Suprapubic skin (tissue), 4 donors: ENCODE measurements around the gene TNFRSF19. TPM values are rescaled to one million over a fixed set of nuclear protein-coding genes. Genes with fewer than 3 reads are reported as not detected.

Experiments
- DNase-seq, 2 donors: peaks; one replicate each; pipeline ENCODE4 v3.0.0-alpha.2; 2019; ENCODE audit warnings: low spot score in 2 of 2
- H3K27ac ChIP-seq: fragments of 200-600 bp; sonication (generic); one replicate; pipeline ENCODE4 v1.5.1; 2019
- H3K27me3 ChIP-seq: fragments of 200-600 bp; sonication (generic); one replicate; pipeline ENCODE4 v1.5.1; 2019
- H3K36me3 ChIP-seq: fragments of 200-600 bp; sonication (generic); one replicate; pipeline ENCODE4 v1.5.1; 2019
- H3K4me1 ChIP-seq: fragments of 200-600 bp; sonication (generic); one replicate; pipeline ENCODE4 v1.5.1; 2019
- H3K4me3 ChIP-seq: fragments of 200-600 bp; sonication (generic); one replicate; pipeline ENCODE4 v1.5.1; 2019; ENCODE audit warnings: mild to moderate bottlenecking
- H3K9me3 ChIP-seq: fragments of 200-600 bp; sonication (generic); one replicate; pipeline ENCODE4 v1.5.1; 2019
- EP300 ChIP-seq: sonication (generic); formaldehyde crosslinking; IDR thresholded peaks from one replicate; pipeline ENCODE4 v1.6.1; 2017; ENCODE audit warnings: antibody characterized with exemption
- POLR2A ChIP-seq, 2 donors: fragments of 450-650 bp; IDR thresholded peaks; one replicate each; pipeline ENCODE4 v1.6.1; 2017; ENCODE audit warnings: antibody characterized with exemption in 2 of 2, mild to moderate bottlenecking in 2 of 2, moderate library complexity in 2 of 2
- POLR2AphosphoS5 ChIP-seq, 3 donors: sonication (generic); formaldehyde crosslinking; IDR thresholded peaks; one replicate each; pipeline ENCODE4 v1.6.1; 2017; ENCODE audit warnings: antibody characterized with exemption in 3 of 3
- WGBS: methylation state at CpG from one replicate; pipeline ENCODE4 v1.1.5; 2018; 5-methylcytosine and 5-hydroxymethylcytosine counted together
- total RNA-seq, 4 donors: library from RNA; depleted of rRNA; stranded (reverse); fragments of >200 nt; gene quantifications; one replicate each; pipeline ENCODE4 v1.1.0, GENCODE V29; 2016
- TF ChIP-seq, protein P1 (sequence below), 2 donors: fragments of 200-600 bp in 1 of 2; fragments of 450-650 bp in 1 of 2; sonication (generic) in 1 of 2; IDR thresholded peaks; one replicate each; pipeline ENCODE4 v1.5.1; 2016 to 2019; ENCODE audit warnings: antibody characterized with exemption in 2 of 2, mild to moderate bottlenecking in 1 of 2, moderate library complexity in 1 of 2

The TNFRSF19 gene
- total RNA-seq, 4 donors from 2014 or later = 74.6 to 100 (median 78.5) TPM

DNA sequence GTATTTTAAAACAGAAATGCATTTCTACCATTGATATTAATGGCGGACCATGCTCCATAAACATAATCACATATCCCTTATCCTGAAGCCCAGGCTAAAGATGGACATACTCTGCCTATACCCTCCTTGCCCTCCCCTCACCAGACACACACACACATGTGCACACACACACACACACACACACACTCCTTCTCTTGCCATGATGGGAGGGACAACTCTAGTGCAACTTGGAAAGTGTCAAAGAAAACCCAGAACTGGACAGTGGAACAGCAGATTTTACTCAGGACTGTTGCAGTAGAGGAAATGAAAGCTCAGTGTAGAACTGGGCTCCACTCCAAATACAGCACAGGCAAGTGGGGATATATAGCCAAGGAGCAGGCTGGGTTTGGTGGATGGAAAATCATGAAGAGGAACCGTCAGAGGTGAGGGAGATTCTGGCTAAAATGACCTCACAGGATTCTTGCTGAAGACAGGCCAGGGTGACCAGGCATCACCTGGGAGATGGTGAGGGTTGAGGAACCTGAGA is 40.8 kb downstream of the TNFRSF19 start:
- no peaks in the 10 kb centered on the region for H3K27me3 ChIP-seq
- no peaks in the 10 kb centered on the region for H3K9me3 ChIP-seq
- TF ChIP-seq POLR2A (IDR thresholded peaks at IDR 0.05) (no peak), EP300 (no peak), POLR2AphosphoS5 (IDR thresholded peaks at IDR 0.05) (no peak)
- H3K36me3 ChIP-seq = peaks cover 3% of the 10 kb centered on the region
- H3K27ac ChIP-seq = peak overlapping the region; percentile 66
- H3K4me3 ChIP-seq = no peak overlapping the region
- no peak for DNase-seq
- peaks cover 34% of the 10 kb centered on the region for H3K4me1 ChIP-seq
- WGBS = 67% methylated on average over 2 of the region's 2 CpGs

DNA sequence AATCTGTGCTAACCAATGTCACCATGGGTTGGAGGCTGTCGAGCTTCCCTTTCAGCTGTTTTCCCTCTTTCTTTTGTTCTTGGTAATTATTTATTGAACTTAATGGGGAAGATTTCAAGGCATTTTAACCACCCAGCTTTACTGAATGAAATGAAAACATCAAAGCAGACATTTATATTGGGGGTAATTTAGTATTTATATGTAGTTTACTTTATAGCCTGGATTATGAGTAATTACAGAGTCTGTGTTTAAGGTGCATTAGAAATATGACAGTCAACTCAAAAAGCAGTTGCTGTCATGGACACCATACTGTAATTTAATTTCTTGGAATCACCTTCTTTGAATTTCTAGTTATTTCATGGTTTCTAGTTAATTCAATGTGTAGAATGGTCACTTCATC is 42.0 kb downstream of the TNFRSF19 start:
- 91% methylated on average over 1 of the region's 1 CpG for WGBS
- peaks cover 34% of the 10 kb centered on the region for H3K4me1 ChIP-seq
- H3K36me3 ChIP-seq = peaks cover 3% of the 10 kb centered on the region
- TF ChIP-seq, protein P1, sequence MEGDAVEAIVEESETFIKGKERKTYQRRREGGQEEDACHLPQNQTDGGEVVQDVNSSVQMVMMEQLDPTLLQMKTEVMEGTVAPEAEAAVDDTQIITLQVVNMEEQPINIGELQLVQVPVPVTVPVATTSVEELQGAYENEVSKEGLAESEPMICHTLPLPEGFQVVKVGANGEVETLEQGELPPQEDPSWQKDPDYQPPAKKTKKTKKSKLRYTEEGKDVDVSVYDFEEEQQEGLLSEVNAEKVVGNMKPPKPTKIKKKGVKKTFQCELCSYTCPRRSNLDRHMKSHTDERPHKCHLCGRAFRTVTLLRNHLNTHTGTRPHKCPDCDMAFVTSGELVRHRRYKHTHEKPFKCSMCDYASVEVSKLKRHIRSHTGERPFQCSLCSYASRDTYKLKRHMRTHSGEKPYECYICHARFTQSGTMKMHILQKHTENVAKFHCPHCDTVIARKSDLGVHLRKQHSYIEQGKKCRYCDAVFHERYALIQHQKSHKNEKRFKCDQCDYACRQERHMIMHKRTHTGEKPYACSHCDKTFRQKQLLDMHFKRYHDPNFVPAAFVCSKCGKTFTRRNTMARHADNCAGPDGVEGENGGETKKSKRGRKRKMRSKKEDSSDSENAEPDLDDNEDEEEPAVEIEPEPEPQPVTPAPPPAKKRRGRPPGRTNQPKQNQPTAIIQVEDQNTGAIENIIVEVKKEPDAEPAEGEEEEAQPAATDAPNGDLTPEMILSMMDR (IDR thresholded peaks at IDR 0.05) = no peak
- TF ChIP-seq POLR2AphosphoS5 (IDR thresholded peaks at IDR 0.05) = no peak
- TF ChIP-seq POLR2A (IDR thresholded peaks at IDR 0.05) = no peak
- TF ChIP-seq EP300 = no peak
- H3K9me3 ChIP-seq = no peaks in the 10 kb centered on the region
- H3K4me3 ChIP-seq = no peak overlapping the region
- no peak for DNase-seq
- H3K27me3 ChIP-seq = no peaks in the 10 kb centered on the region
- H3K27ac ChIP-seq = no peak overlapping the region

- H3K27ac ChIP-seq = no peak overlapping the region
- H3K27me3 ChIP-seq = no peaks in the 10 kb centered on the region
- DNase-seq = no peak
These were observed 42.5 kb downstream of the TNFRSF19 start for GRCh38 chr13:23612731-23613130.

GRCh38 chr13:23613596-23613995 is 43.4 kb downstream of the TNFRSF19 start:
- no peaks in the 10 kb centered on the region for H3K27me3 ChIP-seq
- TF ChIP-seq, protein P1 (IDR thresholded peaks at IDR 0.05) = no peak
- TF ChIP-seq EP300 (no peak), POLR2AphosphoS5 (IDR thresholded peaks at IDR 0.05) (no peak)
- peaks cover 23% of the 10 kb centered on the region for H3K4me1 ChIP-seq
- no peak for DNase-seq
- H3K36me3 ChIP-seq = peaks cover 3% of the 10 kb centered on the region
- H3K9me3 ChIP-seq = no peaks in the 10 kb centered on the region
- no peak overlapping the region for H3K27ac ChIP-seq
- H3K4me3 ChIP-seq = no peak overlapping the region
- 93% methylated on average over 3 of the region's 3 CpGs for WGBS

More at GRCh38 chr13:23612731-23613130, 42.5 kb downstream of the TNFRSF19 start:
- H3K4me1 ChIP-seq = peaks cover 31% of the 10 kb centered on the region
- no peak overlapping the region for H3K4me3 ChIP-seq
- WGBS = 92% methylated on average over 2 of the region's 2 CpGs
- TF ChIP-seq, protein P1 (IDR thresholded peaks at IDR 0.05) = no peak
- TF ChIP-seq POLR2A (IDR thresholded peaks at IDR 0.05) (no peak), POLR2AphosphoS5 (IDR thresholded peaks at IDR 0.05) (no peak), EP300 (no peak)
- no peaks in the 10 kb centered on the region for H3K9me3 ChIP-seq
- H3K36me3 ChIP-seq = peaks cover 3% of the 10 kb centered on the region

DNA sequence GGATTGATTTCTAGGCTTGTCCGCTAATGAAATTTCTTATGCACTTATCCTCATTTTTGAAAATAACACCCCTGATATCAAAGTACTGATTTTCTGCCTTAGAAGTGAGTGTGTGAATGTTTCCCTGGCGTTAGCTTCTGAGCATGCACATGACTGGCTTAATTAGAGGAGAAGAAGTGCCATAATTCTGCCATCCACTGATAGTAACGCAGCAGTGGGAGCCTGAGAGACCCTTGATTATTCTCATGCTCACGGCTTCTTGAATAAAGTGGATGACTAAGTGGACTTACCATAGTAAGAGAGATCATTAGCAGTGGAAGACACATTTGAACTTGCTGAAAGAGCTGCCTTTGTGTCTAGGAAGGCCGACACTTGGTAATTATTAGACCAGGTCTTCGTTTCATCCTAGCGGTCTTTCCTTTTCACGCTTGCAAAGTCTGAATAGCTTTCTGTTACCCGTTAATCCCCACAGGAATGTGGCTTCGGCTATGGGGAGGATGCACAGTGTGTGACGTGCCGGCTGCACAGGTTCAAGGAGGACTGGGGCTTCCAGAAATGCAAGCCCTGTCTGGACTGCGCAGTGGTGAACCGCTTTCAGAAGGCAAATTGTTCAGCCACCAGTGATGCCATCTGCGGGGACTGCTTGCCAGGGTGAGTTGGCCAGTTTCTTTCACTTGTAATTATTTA is 45.3 kb downstream of the TNFRSF19 start:
- H3K36me3 ChIP-seq = peaks cover 3% of the 10 kb centered on the region
- H3K27ac ChIP-seq = no peak overlapping the region
- H3K9me3 ChIP-seq = no peaks in the 10 kb centered on the region
- WGBS = 72% methylated on average over 15 of the region's 15 CpGs
- H3K4me1 ChIP-seq = peaks cover 4% of the 10 kb centered on the region
- H3K4me3 ChIP-seq = no peak overlapping the region
- DNase-seq = no peak
- H3K27me3 ChIP-seq = no peaks in the 10 kb centered on the region
- TF ChIP-seq EP300 (no peak), POLR2A (IDR thresholded peaks at IDR 0.05) (no peak)
- TF ChIP-seq, protein P1 (IDR thresholded peaks at IDR 0.05) = no peak
